Cortex of kidney (tissue), 1 donor: Measurements from ENCODE around the gene CCDC170.
"Not testable (repeated sequence)": the region's sequence is repeated elsewhere in the genome, so short reads cannot be mapped to it uniquely, and the experiment has no call there.

Experiments used
- DNase-seq: peaks from one replicate; lab custom pipeline; 2025; lab: John Stamatoyannopoulos, UW

Gene CCDC170

GRCh38 chr6:151494235-151494935 is 568 bp downstream of the CCDC170 start:
- DNase-seq: no peak

GRCh38 chr6:151494936-151495320 is 1.1 kb downstream of the CCDC170 start:
- DNase-seq: no peak

DNA sequence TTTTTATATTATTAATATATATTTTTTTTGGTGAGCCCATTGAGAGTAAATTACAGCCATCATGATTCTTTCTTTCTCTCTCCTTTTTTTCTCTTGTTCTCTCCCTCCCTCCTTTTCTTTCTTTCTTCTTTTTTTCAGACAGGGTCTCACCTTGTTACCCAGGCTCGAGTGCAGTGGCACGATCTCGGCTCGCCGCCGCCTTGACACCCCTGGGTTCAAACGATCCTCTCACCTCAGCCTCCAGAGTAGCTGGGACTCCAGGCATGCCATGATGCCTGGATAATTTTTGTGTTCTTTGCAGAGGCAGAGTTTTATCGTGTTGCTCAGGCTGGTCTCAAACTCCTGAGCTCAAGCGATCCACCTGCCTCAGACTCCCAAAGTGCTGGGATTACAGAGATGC is 1.6 kb downstream of the CCDC170 start:
- no peak for DNase-seq

DNA sequence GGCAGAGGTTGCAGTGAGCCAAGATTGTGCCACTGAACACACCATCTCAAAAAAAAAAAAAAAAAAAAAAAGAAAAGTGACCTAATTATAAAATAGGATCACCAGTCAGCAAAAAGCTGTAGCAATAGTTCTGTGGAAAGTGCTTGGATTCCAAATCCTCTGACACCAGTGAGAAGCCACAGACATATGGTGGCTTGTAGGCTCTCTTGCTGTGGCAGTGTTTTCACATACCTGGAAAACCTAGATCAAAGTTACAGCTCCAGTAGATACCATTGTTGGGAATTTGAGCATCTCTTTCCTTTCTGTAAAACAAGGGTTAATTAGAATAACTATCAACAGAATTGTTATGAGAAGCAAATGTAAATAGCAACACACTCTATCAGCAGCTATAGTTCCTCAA is 4.1 kb downstream of the CCDC170 start:
- no peak for DNase-seq

DNA sequence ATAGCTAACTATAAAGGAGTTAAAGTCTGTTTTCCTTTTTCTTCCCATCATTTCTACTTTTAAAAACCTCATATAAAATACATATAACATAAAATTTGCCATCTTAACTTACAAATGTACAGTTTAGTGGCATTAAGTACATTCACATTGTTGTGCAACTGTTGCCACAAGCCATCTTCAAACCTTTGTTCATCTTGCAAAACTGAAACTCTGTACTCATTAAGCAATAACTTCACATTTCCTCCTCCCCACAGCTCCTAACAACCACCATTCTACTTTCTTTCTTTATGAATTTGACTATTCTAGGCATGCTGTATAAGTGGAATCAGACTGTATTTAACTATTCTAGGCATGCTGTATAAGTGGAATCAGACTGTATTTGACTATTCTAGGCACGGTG is 4.5 kb downstream of the CCDC170 start:
- no peak for DNase-seq

GRCh38 chr6:151499551-151499950 is 5.7 kb downstream of the CCDC170 start:
- no peak for DNase-seq

DNA sequence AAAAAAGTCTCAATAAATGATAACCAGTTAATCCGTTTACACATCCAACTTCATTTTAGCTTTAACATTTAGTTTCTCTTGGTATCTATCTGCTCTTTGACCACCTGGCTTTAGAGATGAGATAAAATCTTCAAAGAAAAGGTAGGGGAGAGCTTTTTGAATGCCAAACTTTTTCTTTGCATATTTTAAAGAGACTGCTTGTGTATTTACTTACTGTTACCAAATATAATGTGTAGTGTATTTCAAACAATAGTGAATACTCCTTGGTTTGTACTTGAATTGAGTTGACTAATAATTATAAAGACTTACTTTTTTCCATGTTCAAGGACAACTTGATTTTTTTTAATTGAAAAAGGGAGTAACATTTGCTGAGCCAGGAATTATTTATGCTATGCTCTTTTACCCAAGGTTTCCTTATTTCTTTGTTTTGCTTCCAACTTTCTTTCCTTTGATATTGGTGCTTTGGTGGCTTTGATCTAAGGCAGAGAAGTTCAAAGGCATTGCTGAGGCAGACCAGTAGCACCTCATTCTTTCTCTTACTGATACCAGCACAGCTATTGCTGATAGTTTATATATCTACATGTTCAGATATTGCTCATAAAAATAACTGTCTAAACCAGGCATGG is 7.8 kb downstream of the CCDC170 start:
- no peak for DNase-seq

DNA sequence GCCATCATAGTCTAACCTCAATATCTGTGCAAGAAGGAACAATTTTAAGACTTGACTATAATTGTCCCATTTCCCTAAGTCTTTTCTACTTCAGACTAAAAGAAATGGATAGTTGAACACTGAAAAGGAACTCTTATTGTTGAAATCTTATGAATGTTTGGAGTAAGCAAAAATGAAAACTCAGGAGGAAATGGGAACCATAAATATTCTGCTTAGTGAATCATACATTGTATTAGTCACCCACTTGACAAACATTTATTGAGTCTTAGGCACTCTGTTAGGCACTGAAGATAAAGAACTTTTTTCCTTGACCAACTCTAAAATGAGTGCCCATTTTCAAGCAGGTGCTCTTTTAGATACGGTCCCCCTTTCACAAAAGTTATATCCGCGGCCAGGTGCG is 8.7 kb downstream of the CCDC170 start:
- DNase-seq: no peak

DNA sequence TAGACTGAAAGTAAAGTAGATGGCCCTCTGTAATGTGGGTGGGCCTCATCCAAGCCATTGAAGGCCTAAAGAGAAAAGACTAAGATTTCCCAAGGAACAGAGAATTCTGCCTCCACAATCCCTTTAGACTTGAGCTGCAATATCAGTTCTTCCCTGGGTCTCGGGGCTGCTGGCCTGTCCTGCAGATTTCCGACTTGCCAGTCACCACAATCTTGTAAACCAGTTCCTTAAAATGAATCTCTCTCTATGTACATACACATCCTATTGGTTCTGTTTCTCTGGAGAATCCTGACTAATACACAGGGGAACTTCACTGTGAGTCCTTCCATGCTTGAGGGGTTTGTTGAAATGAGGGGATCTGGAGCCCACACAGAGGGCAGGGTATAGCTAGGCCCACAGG is 12.9 kb downstream of the CCDC170 start:
- DNase-seq: no peak

DNA sequence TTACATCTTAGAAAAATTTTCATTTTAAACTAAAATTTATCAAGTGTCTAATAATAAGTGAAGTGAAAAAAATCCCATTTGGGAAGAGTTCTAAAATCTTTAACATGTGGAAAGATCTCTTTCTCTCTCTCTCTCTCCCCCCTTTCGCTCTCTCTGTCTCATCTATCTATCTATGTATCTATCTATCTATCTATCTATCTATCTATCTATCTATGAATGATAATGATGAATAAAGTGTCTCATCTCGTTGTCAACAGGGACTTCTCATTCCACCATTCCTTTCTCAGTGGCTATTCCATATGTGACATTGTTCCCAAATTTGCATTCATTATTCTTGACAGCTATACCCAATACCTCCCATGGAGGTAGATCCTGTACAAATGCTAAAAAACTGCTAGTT is 15.2 kb downstream of the CCDC170 start:
- DNase-seq: no peak

DNA sequence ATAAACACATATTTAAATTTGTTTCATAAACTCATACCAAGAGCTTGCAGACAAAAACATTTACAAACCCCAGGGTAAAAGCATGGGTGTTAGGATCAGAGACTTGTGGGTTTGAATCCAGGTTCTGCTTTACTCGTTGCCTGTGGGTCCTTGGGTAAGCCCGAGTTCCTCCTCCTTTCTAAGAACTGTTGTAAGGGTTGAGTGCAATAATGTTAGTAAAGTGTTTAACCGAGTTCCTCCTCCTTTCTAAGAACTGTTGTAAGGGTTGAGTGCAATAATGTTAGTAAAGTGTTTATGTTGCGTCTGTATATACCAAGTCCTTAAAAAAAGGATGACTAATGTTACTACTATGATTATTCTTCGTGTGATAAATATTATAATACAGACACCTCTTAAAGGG is 18.7 kb downstream of the CCDC170 start:
- no peak for DNase-seq

- DNase-seq: no peak
These were observed 20.3 kb downstream of the CCDC170 start for GRCh38 chr6:151514000-151514730.

GRCh38 chr6:151518992-151519391 is 25.2 kb downstream of the CCDC170 start:
- DNase-seq: not testable (repeated sequence)

DNA sequence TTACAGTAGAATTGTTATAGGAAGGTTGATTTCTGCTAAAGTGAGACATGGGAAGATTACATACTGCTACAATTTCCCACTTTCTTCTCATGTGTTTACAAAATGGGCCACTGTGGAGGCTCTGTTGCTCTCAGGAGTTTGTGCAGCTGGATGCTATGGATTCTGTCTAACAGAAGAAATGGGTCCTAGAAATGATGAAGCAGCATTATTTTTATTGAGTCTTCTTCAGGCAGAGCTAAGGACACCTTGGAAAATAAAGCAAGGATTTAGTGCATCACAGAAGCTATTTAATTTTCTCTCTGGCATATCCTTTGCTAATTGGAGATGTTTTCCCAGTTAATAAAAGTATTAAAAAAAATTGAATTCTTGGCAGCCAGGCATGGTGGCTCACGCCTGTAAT is 29.2 kb downstream of the CCDC170 start:
- no peak for DNase-seq

DNA sequence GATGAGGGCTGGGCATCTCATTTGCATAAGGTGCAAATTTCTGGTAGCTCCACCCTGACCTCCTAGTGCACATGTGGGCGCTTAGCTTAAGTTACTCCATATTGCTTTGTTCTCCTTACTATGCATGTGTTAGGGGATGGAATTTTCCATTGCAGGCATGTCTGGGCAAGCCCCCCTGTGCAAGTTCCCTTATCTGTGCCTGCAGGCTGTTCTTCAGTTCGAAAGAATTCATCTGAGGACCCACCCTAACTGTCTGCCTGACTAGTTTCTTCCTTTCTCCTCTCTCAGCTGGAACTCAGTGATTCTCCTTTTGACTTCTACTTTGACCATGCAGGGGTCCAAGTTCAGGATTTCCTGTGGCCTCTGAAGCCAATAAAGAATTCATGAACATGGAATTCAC is 30.2 kb downstream of the CCDC170 start:
- no peak for DNase-seq

- DNase-seq: no peak
These were observed 40.8 kb downstream of the CCDC170 start for GRCh38 chr6:151534576-151534975.

- no peak for DNase-seq
These were observed 41.8 kb downstream of the CCDC170 start for GRCh38 chr6:151535476-151536187.

- DNase-seq: no peak
These were observed 42.3 kb downstream of the CCDC170 start for GRCh38 chr6:151536188-151536479.

- no peak for DNase-seq
These were observed 43.7 kb downstream of the CCDC170 start for GRCh38 chr6:151537556-151537955.

DNA sequence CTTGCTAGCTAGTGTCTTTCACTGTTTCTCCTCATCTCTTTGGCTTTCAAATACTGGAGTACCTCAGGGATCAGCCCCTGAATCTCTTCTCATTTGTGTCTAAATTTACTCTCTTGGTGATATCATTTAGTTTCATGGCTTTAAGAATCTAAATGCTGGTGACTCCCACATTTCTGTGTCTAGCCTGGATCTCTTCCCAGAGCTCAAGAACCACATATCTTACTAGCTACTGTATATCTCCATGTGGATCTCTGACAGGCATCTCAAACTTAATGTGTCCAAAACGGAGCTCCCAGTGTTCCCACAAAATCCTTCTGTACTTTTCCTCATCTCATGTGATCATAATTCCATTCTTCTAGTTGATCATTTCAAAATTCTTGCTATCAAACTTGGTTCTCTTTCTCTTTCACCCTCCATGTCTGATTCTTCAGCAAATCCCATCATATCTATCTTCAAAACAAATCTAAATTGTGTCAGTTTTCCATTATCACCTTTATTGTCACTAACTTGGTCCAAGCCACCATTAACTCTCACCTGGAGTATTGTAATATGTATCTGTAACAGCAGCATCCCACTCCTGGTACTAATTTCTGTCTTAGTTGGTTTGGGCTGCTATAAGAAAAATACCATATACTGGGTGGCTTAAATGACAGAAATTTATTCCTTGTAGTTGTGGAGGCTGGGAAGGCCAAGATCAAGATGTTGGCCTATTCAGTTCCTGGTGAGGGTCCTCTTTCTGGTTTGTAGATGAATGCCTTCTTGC is 45.9 kb downstream of the CCDC170 start:
- DNase-seq: no peak

GRCh38 chr6:151544453-151544852 is 50.6 kb downstream of the CCDC170 start:
- no peak for DNase-seq

- not testable (repeated sequence) for DNase-seq
These were observed 51.1 kb downstream of the CCDC170 start for GRCh38 chr6:151544884-151545283.
